ENCODE results near the gene NUDC. TPM values are rescaled to one million over a fixed set of nuclear protein-coding genes. Genes with fewer than 3 reads are reported as not detected.
"Not testable (repeated sequence)": the region's sequence is repeated elsewhere in the genome, so short reads cannot be mapped to it uniquely, and the experiment has no call there.

The NUDC gene
- total RNA-seq, 4 donors from 2014 or later, result 44.1 to 80.2 (median 55.9) TPM

GRCh38 chr1:26981146-26981846 is 59.8 kb downstream of the NUDC start:
- no peaks in the 10 kb centered on the region for H3K9me3 ChIP-seq
- no peak overlapping the region for H3K4me3 ChIP-seq (replicated peaks in 1 of 3)
- H3K27me3 ChIP-seq, result no peaks in the 10 kb centered on the region
- H3K4me1 ChIP-seq, result no peaks in the 10 kb centered on the region
- no peak for TF ChIP-seq POLR2A (IDR thresholded peaks at IDR 0.05)
- TF ChIP-seq, protein P1, sequence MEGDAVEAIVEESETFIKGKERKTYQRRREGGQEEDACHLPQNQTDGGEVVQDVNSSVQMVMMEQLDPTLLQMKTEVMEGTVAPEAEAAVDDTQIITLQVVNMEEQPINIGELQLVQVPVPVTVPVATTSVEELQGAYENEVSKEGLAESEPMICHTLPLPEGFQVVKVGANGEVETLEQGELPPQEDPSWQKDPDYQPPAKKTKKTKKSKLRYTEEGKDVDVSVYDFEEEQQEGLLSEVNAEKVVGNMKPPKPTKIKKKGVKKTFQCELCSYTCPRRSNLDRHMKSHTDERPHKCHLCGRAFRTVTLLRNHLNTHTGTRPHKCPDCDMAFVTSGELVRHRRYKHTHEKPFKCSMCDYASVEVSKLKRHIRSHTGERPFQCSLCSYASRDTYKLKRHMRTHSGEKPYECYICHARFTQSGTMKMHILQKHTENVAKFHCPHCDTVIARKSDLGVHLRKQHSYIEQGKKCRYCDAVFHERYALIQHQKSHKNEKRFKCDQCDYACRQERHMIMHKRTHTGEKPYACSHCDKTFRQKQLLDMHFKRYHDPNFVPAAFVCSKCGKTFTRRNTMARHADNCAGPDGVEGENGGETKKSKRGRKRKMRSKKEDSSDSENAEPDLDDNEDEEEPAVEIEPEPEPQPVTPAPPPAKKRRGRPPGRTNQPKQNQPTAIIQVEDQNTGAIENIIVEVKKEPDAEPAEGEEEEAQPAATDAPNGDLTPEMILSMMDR (IDR thresholded peaks at IDR 0.05), result no peak
- no peaks in the 10 kb centered on the region for H3K36me3 ChIP-seq
- DNase-seq, result no peak
- H3K27ac ChIP-seq, result no peak overlapping the region
- WGBS, 2 donors, result 77 to 90% methylated on average over 3 of the region's 3 CpGs
- intact Hi-C loops (cut with DNase I), result no loop called here

DNA sequence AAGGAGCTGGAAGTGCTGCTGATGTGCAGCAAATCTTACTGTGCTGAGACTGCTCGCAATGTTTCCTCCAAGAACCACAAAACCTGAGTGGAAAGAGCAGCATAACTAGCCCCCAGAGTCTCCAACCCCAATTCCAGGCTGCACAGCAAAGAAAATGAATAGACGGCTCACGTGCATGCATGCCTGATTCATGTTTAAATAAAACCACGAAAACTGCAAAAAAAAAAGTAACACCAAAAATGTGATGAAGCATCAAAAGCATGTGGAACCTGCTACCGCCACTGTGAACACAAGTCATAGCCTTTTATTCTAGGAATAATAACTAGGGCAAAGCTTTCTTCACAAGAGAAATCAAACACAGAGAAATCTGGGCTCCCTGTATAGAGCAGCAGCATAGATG is 62.3 kb downstream of the NUDC start:
- no peak for TF ChIP-seq POLR2A (IDR thresholded peaks at IDR 0.05)
- TF ChIP-seq, protein P1 (IDR thresholded peaks at IDR 0.05), result no peak
- 73 to 76% methylated on average over 5 of the region's 5 CpGs for WGBS, 2 donors
- H3K9me3 ChIP-seq, result no peaks in the 10 kb centered on the region
- H3K4me3 ChIP-seq (replicated peaks in 1 of 3), result no peak overlapping the region
- H3K27me3 ChIP-seq, result no peaks in the 10 kb centered on the region
- DNase-seq, result no peak
- no peaks in the 10 kb centered on the region for H3K4me1 ChIP-seq
- no peaks in the 10 kb centered on the region for H3K36me3 ChIP-seq
- intact Hi-C loops (cut with DNase I), result no loop called here
- no peak overlapping the region for H3K27ac ChIP-seq

GRCh38 chr1:26984291-26984690 is 62.7 kb downstream of the NUDC start:
- H3K36me3 ChIP-seq, result no peaks in the 10 kb centered on the region
- 78 to 80% methylated on average over 8 of the region's 8 CpGs for WGBS, 2 donors
- no peak overlapping the region for H3K27ac ChIP-seq
- DNase-seq, result no peak
- intact Hi-C loops (cut with DNase I), result no loop called here
- TF ChIP-seq, protein P1 (IDR thresholded peaks at IDR 0.05), result no peak
- no peak for TF ChIP-seq POLR2A (IDR thresholded peaks at IDR 0.05)
- no peaks in the 10 kb centered on the region for H3K9me3 ChIP-seq
- no peaks in the 10 kb centered on the region for H3K4me1 ChIP-seq
- no peak overlapping the region for H3K4me3 ChIP-seq (replicated peaks in 1 of 3)
- H3K27me3 ChIP-seq, result no peaks in the 10 kb centered on the region

- H3K4me1 ChIP-seq, result no peaks in the 10 kb centered on the region
- no peaks in the 10 kb centered on the region for H3K9me3 ChIP-seq
- H3K36me3 ChIP-seq, result no peaks in the 10 kb centered on the region
- H3K27ac ChIP-seq, result no peak overlapping the region
- TF ChIP-seq POLR2A (IDR thresholded peaks at IDR 0.05), result no peak
- TF ChIP-seq, protein P1 (IDR thresholded peaks at IDR 0.05), result no peak
- DNase-seq, result no peak
- WGBS, 2 donors, result 71 to 86% methylated on average over 2 of the region's 2 CpGs
- no peaks in the 10 kb centered on the region for H3K27me3 ChIP-seq
- intact Hi-C loops (cut with DNase I), result no loop called here
- no peak overlapping the region for H3K4me3 ChIP-seq (replicated peaks in 1 of 3)
Observed at GRCh38 chr1:26986658-26987057, 65.1 kb downstream of the NUDC start.

DNA sequence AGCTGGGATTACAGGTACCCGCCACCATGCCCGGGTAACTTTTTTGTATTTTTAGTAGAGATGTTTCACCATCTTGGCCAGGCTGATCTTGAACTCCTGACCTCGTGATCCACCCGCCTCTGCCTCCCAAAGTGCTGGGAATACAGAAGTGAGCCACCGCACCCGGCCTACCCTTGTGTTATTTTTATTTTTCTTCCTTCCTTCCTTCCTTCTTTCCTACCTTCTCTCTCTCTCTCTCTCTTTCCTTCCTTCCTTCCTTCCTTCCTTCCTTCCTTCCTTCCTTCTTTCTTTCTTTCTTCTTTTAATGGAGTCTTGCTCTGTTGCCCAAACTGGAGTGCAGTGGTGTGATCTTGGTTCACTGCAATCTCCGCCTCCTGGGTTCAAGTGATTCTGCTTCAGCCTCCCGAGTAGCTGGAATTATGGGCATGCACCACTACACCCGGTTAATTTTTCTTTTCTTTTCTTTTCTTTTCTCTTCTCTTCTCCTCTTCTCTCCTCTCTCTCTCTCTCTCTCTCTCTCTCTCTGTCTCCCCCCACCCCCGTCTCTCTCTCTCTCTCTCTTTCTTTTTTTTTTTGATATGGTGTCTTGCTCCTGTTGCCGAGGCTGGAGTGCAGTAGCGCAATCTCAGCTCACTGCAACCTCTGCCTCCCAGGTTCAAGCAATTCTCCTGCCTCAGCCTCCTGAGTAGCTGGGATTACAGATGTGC is 68.0 kb downstream of the NUDC start:
- H3K9me3 ChIP-seq; H3K4me3 ChIP-seq (replicated peaks in 1 of 3); intact Hi-C loops (cut with DNase I); H3K36me3 ChIP-seq; H3K4me1 ChIP-seq; DNase-seq; H3K27ac ChIP-seq; H3K27me3 ChIP-seq: not testable (repeated sequence)
- 76 to 80% methylated on average over 12 of the region's 12 CpGs for WGBS, 2 donors
